Nephron (organoid): Measurements from ENCODE around the gene PCDHB3.
A peak's percentile ranks its signal among the peaks of the same experiment; 100 is the strongest.
"Not testable (repeated sequence)": the region's sequence is repeated elsewhere in the genome, so short reads cannot be mapped to it uniquely, and the experiment has no call there.

ENCODE experiments used
- H3K27ac Mint-ChIP-seq, 3 experiments: 2 replicates each; pipeline ENCODE4 v1.8.0; 2020; ENCODE audit warnings: mixed read lengths in 3 of 3, mild to moderate bottlenecking in 2 of 3, moderate library complexity in 1 of 3
- H3K27me3 Mint-ChIP-seq: 2 replicates; pipeline ENCODE4 v1.8.0; 2021; ENCODE audit warnings: low read depth, mild to moderate bottlenecking, moderate library complexity, mixed read lengths
- H3K36me3 Mint-ChIP-seq: 2 replicates; pipeline ENCODE4 v1.8.0; 2020; ENCODE audit warnings: low read depth, mixed read lengths
- H3K4me1 Mint-ChIP-seq: 2 replicates; pipeline ENCODE4 v1.8.0; 2020; ENCODE audit warnings: mixed read lengths
- H3K4me3 Mint-ChIP-seq, 3 experiments: 2 replicates each; pipeline ENCODE4 v1.8.0; 2020; ENCODE audit warnings: mild to moderate bottlenecking in 3 of 3, mixed read lengths in 3 of 3, moderate library complexity in 2 of 3
- H3K9me3 Mint-ChIP-seq: 2 replicates; pipeline ENCODE4 v1.8.0; 2020; ENCODE audit warnings: mixed read lengths
- TF ChIP-seq, protein P1 (sequence below), 3 experiments: fragments of 200-600 bp; sonication (generic); IDR thresholded peaks; one replicate each; pipeline ENCODE4 v1.5.0; 2021; ENCODE audit warnings: antibody characterized with exemption in 3 of 3; ENCODE audit not compliant: unreplicated experiment in 3 of 3

The PCDHB3 gene

DNA sequence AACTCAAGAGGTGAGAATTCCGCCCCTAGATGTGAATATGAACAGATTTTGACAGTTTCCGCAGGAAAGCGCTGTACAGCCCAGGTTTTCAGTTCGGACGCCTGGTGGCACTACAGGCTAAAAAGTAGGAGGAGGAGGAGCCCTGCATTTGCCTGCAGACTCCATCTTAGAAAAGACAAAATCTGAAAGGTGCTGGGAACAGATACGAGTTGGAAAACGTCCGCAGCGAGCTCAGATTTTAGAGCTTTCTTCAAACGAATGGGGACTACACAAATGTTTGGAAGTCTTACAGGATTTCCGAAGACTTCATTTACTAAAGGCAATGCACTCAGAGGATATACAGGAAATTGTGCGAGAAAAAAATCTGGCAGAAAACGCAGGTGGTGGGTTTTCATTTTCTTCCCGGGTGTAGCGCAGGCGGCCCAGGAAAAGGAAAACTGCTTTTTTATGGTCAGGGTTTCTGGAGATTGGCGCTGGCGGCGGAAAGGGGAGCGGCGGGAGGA lies 15.7 kb upstream of the PCDHB3 start:
- Mint-ChIP-seq H3K27ac (peak overlapping the region; percentile 68 to 94 (median 94)), H3K4me3 (peak overlapping the region; percentile 84 to 89 (median 86)), H3K9me3 (peaks cover 9% of the 10 kb centered on the region), H3K27me3 (no peaks in the 10 kb centered on the region), H3K36me3 (peaks cover 4% of the 10 kb centered on the region), H3K4me1 (no peaks in the 10 kb centered on the region)
- TF ChIP-seq, protein P1, sequence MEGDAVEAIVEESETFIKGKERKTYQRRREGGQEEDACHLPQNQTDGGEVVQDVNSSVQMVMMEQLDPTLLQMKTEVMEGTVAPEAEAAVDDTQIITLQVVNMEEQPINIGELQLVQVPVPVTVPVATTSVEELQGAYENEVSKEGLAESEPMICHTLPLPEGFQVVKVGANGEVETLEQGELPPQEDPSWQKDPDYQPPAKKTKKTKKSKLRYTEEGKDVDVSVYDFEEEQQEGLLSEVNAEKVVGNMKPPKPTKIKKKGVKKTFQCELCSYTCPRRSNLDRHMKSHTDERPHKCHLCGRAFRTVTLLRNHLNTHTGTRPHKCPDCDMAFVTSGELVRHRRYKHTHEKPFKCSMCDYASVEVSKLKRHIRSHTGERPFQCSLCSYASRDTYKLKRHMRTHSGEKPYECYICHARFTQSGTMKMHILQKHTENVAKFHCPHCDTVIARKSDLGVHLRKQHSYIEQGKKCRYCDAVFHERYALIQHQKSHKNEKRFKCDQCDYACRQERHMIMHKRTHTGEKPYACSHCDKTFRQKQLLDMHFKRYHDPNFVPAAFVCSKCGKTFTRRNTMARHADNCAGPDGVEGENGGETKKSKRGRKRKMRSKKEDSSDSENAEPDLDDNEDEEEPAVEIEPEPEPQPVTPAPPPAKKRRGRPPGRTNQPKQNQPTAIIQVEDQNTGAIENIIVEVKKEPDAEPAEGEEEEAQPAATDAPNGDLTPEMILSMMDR (IDR thresholded peaks at IDR 0.05; ENCODE audit: unreplicated experiment in 3 of 3), result peak in 2 of 3 experiments; percentile 18 to 31

DNA sequence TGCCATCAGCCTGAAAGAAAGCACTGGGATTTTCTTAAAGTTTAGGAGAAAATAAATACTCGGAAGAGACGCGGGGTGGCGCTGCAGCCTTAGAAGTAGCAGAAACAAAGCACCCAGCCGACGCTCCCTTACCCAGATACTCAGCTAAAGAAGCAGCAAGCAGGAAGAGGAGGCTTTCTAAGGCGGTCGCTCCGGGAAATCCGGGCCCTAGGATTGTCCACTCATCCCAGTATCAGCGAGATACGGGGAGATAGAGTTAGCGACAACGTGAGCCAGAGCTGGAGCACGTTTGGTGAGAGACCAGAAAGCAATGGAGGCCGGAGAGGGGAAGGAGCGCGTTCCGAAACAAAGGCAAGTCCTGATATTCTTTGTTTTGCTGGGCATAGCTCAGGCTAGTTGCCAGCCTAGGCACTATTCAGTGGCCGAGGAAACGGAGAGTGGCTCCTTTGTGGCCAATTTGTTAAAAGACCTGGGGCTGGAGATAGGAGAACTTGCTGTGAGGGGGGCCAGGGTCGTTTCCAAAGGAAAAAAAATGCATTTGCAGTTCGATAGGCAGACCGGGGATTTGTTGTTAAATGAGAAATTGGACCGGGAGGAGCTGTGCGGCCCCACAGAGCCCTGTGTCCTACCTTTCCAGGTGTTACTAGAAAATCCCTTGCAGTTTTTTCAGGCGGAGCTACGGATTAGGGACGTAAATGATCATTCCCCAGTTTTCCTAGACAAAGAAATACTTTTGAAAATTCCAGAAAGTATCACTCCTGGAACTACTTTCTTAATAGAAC lies 5.6 kb upstream of the PCDHB3 start, which contains the start of gene PCDHB2:
Gene PCDHB2 (plus strand): TSS at position 135 of the 782 bp plus-strand sequence. CDS start 176 bp downstream, at position 311.
- TF ChIP-seq, protein P1 (IDR thresholded peaks at IDR 0.05; ENCODE audit: unreplicated experiment in 3 of 3), result peak; percentile 75 to 84 (median 81)
- peaks cover 50% of the 10 kb centered on the region for H3K36me3 Mint-ChIP-seq
- peaks cover 5% of the 10 kb centered on the region for H3K4me1 Mint-ChIP-seq
- H3K27ac Mint-ChIP-seq, result peak within 1 kb of the TSS; percentile 98 to 99 (median 99)
- H3K4me3 Mint-ChIP-seq, result peak within 1 kb of the TSS; percentile 97 to 100 (median 98)
- peaks cover 49% of the 10 kb centered on the region for H3K9me3 Mint-ChIP-seq
- H3K27me3 Mint-ChIP-seq, result peaks cover 9% of the 10 kb centered on the region

DNA sequence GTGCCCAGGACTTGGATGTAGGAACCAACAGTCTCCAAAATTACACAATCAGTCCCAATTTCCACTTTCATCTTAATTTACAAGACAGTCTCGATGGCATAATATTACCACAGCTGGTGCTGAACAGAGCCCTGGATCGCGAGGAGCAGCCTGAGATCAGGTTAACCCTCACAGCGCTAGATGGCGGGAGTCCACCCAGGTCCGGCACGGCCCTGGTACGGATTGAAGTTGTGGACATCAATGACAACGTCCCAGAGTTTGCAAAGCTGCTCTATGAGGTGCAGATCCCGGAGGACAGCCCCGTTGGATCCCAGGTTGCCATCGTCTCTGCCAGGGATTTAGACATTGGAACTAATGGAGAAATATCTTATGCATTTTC lies 5.0 kb upstream of the PCDHB3 start:
- peaks cover 5% of the 10 kb centered on the region for H3K4me1 Mint-ChIP-seq
- TF ChIP-seq, protein P1 (IDR thresholded peaks at IDR 0.05; ENCODE audit: unreplicated experiment in 3 of 3), result no peak

DNA sequence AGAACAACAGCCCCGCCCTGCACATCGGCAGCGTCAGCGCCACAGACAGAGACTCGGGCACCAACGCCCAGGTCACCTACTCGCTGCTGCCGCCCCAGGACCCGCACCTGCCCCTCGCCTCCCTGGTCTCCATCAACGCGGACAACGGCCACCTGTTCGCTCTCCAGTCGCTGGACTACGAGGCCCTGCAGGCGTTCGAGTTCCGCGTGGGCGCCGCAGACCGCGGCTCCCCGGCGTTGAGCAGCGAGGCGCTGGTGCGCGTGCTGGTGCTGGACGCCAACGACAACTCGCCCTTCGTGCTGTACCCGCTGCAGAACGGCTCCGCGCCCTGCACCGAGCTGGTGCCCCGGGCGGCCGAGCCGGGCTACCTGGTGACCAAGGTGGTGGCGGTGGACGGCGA lies 4.1 kb upstream of the PCDHB3 start:
- H3K4me3 Mint-ChIP-seq, result peak overlapping the region; percentile 53 to 100 (median 97)
- peaks cover 57% of the 10 kb centered on the region for H3K9me3 Mint-ChIP-seq
- H3K36me3 Mint-ChIP-seq, result peaks cover 65% of the 10 kb centered on the region
- not testable (repeated sequence) for H3K27ac Mint-ChIP-seq, H3K27me3 Mint-ChIP-seq, H3K4me1 Mint-ChIP-seq

More for the DNA sequence above, 5.0 kb upstream of the PCDHB3 start:
- Mint-ChIP-seq H3K4me3 (peak overlapping the region; percentile 97 to 100 (median 98)), H3K27ac (peak overlapping the region; percentile 98 to 99 (median 99)), H3K27me3 (peaks cover 9% of the 10 kb centered on the region), H3K36me3 (peaks cover 56% of the 10 kb centered on the region), H3K9me3 (peaks cover 51% of the 10 kb centered on the region)

DNA sequence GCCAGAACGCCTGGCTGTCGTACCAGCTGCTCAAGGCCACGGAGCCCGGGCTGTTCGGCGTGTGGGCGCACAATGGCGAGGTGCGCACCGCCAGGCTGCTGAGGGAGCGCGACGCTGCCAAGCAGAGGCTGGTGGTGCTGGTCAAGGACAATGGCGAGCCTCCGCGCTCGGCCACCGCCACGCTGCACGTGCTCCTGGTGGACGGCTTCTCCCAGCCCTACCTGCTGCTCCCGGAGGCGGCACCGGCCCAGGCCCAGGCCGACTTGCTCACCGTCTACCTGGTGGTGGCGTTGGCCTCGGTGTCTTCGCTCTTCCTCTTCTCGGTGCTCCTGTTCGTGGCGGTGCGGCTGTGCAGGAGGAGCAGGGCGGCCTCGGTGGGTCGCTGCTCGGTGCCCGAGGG lies 3.7 kb upstream of the PCDHB3 start:
- peaks cover 69% of the 10 kb centered on the region for H3K36me3 Mint-ChIP-seq
- not testable (repeated sequence) for H3K4me1 Mint-ChIP-seq, H3K27me3 Mint-ChIP-seq, H3K4me3 Mint-ChIP-seq, H3K27ac Mint-ChIP-seq
- peaks cover 61% of the 10 kb centered on the region for H3K9me3 Mint-ChIP-seq

DNA sequence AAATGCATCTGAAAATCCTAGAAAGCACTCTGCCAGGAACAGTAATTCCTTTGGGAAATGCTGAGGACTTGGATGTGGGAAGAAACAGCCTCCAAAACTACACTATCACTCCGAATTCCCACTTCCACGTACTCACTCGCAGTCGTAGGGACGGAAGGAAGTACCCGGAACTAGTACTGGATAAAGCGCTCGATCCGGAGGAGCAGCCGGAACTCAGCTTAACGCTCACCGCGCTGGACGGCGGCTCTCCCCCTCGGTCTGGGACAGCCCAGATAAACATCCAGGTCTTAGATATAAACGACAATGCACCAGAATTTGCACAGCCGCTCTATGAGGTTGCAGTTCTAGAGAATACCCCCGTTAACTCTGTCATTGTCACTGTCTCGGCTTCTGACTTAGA lies 786 bp downstream of the PCDHB3 start:
- Mint-ChIP-seq H3K27ac (no peak overlapping the region), H3K4me1 (no peaks in the 10 kb centered on the region), H3K36me3 (peaks cover 90% of the 10 kb centered on the region), H3K9me3 (peaks cover 69% of the 10 kb centered on the region), H3K27me3 (no peaks in the 10 kb centered on the region), H3K4me3 (no peak overlapping the region)
- TF ChIP-seq, protein P1 (IDR thresholded peaks at IDR 0.05; ENCODE audit: unreplicated experiment in 3 of 3), result no peak

DNA sequence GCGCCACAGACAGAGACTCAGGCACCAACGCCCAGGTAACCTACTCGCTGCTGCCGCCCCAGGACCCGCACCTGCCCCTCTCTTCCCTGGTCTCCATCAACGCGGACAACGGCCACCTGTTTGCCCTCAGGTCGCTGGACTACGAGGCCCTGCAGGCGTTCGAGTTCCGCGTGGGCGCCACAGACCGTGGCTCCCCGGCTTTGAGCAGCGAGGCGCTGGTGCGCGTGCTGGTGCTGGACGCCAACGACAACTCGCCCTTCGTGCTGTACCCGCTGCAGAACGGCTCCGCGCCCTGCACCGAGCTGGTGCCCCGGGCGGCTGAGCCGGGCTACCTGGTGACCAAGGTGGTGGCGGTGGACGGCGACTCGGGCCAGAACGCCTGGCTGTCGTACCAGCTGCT lies 1.8 kb downstream of the PCDHB3 start:
- H3K4me1 Mint-ChIP-seq, H3K27me3 Mint-ChIP-seq, H3K27ac Mint-ChIP-seq, H3K4me3 Mint-ChIP-seq: not testable (repeated sequence)
- peaks cover 72% of the 10 kb centered on the region for H3K9me3 Mint-ChIP-seq
- peaks cover 93% of the 10 kb centered on the region for H3K36me3 Mint-ChIP-seq

DNA sequence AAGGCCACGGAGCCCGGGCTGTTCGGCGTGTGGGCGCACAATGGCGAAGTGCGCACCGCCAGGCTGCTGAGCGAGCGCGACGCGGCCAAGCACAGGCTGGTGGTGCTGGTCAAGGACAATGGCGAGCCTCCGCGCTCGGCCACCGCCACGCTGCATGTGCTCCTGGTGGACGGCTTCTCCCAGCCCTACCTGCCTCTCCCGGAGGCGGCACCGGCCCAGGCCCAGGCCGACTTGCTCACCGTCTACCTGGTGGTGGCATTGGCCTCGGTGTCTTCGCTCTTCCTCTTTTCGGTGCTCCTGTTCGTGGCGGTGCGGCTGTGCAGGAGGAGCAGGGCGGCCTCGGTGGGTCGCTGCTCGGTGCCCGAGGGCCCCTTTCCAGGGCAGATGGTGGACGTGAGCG lies 2.2 kb downstream of the PCDHB3 start:
- not testable (repeated sequence) for H3K4me1 Mint-ChIP-seq, H3K27ac Mint-ChIP-seq, H3K27me3 Mint-ChIP-seq, H3K4me3 Mint-ChIP-seq
- Mint-ChIP-seq H3K36me3 (peaks cover 93% of the 10 kb centered on the region), H3K9me3 (peaks cover 72% of the 10 kb centered on the region)
